AML-193 (cell line): ENCODE data around the gene TICRR.

Experiments
- DNase-seq, 2 experiments: peaks; one replicate each; lab custom pipeline; 2025; lab: John Stamatoyannopoulos, UW

The TICRR gene

DNA sequence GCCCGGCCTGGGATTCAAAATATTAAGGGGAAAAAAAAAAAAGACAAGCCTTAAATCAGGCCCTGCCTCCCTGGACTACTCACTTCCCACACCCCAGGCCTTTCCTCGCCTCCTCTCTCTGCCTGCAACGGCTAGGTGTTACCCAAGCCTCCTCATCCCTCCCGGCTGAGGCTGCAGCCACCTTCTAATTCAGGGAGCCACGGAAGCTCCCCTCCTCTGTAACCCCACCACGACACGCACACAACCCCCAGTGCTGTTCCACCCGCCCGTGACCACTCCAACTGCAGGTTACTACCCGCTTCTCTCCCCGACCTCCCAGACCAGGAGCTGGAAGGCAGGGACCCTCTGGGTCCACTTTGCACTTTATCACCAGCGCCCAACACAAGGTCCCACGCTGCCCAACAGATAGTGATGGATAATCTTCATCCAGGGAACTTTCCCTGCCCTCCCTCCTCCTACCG is 79.1 kb downstream of the TICRR start:
- no peak for DNase-seq

DNA sequence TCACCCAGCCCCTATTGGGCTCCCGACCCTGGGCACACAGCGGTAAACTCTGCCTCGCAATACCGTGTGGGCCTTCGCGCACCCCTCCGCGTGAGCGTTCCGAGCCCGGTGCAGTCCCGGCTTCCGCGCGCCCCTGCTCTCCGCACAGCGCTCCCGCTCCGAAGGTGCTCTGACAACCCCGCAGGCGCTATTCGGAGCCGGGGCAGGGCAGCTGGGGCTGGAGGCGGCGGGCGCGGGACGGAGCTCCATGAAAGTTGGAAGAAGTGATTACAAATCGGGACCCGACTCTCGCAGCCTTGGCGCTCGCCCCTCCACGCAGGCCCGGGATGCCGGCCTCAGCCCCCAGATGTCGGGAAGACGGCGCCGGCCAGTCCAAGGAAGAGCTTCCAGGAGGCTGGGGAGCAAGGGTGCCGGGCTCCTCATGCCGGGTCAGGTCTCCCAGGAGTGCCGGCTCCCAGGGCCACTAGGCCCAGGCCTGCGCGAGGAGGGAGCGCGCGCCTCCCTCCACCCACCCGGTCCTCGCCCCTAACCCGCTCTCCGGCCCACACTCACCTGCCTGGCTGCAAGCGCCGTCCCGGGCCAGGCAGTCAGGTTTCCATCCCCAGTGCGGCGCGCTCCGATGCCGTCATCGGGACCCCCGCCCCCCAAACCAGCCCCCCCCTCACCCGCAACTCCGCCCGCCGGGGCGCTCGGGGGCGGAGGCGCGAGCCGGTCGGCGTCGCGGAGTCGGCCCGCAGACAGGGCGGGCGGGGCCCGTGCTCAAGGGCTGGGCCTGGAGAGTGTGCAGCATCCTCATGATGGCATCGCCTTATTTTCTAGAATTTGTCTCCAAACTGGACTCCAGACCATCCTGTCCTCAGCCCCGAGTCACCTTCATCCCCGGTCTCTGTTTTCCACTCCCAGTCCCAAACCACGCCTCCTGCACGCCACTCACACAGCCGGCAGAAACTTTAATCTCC is 79.9 kb downstream of the TICRR start, which contains the start of gene KIF7:
TSS of gene KIF7 (minus strand) at position 621 of the 959 bp plus-strand sequence. CDS start 2,537 bp downstream, outside the sequence.
- DNase-seq = no peak

DNA sequence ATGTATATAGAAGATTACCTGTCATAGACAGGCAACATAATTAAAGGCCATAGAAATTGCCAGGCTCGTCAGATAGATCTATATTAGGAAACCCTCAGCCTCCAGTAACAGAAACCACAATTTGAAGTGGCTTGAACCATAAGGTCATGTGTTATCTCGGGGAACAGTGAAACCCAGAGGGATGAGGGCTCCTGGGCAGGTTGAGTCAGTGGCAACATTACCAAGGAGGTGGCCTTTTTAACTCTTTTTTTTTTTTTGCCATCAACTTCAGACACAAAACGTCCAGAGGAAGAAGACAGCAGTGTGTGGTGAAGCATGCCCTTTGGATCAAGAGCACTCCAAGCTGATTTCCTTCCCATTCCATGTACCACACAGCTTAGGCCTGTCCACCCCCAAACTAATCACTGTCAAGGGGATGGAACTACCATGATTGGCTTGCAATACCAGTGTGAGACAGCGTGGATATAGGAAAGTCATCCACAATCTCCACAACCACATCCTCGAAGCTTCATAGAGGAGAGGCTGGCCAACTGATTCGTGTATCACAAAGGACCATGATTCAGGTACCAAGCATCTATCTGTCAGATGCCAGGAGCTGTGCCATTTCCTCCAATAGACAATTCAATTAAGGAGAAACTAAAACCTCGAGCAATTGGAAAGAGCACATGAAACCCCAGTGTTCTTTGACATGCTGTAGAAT is 81.0 kb downstream of the TICRR start:
- no peak for DNase-seq

DNA sequence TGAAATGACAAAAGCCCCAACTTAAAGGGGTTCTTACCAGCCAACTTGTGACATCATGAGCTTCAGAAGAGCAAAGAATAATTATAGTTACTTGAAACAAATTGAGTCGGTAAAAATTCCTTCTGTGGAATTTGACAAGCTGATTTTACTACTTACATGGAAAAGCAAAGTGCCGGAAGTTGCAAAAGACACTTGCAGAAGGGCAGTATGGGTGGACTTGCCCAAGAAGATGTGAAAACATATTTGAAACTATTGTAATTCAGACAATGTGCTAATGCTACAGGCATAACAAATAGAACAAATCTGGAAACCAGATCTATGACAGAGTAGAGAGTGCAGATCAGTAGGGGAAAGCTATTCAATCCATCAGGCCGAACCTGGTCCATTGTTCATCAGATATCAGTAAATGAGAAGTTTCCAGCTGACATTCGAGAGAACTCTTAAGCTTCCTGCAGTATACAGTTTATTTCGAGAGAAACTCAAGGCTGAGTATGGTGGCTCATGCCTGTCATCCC is 82.5 kb downstream of the TICRR start:
- no peak for DNase-seq

DNA sequence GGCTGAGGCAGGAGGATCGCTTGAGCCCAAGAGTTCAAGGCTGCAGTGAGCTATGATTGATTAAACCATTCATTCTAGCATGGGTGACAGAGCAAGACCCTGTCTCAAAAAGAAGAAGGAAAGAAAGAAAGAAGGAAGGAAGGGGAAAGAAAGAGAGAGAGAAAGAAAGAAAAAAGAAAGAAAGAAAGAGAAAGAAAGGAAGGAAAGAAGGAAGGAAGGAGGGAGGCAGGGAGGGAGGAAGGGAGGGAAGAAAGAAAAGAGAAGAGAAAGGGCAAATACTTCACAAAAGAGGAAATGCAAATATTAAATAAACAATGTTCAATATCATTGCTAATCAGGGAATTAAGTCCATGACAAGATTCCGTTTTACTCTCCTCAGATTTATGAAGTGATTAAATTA is 84.0 kb downstream of the TICRR start:
- DNase-seq = no peak

DNA sequence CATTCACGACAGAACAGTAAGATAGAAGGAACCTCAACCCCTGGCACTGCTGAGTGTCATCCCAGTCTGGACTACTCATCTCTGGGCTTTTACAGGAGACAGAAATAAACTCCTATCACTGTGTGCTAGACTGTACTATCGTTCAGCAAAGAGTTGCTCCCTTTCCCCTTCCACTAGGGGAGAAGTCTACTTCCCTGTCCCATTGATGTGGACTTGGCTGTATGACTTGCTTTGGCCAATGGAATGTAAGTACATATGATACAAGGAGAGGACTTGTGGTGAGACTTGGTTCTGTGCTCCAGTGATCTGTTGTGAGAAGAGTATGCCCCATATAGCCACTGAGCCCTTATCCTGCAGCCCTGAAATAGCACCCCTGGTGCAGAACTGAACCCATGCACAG is 85.3 kb downstream of the TICRR start:
- DNase-seq = no peak

DNA sequence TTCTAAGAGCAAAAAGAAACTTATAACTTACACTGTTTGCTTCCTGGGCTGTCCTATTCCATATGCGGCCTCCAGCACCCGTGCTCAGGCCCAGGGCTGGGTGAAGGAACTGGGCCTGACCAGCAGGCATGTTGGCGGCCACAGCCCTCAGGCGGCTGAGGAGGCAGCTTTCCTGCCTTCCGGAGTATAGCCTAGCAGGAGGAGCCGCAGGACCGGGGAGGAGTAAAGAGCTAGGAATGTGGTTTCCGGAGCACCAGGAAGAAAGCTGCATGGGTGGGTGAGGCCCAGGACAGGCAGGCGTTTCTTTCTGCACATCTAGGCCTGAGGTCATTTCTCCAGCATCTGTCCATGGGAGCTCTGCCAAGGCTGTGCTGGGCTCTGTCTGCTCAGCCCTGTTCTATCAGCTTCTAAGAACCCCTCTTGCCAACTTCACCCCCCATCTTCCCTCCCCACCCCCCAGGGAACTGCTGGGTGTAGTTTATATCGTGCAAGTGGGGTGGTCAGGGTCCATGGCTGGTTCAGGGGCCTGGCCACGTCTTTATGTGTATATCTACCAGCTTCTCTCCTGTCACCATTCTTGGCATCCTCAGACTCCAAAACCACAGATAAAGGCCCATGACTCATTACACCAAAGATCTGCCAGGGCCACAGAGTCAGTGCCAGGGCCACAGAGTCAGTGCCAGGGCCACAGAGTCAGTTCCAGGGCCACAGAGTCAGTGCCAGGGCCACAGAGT is 87.8 kb downstream of the TICRR start:
- DNase-seq = no peak

DNA sequence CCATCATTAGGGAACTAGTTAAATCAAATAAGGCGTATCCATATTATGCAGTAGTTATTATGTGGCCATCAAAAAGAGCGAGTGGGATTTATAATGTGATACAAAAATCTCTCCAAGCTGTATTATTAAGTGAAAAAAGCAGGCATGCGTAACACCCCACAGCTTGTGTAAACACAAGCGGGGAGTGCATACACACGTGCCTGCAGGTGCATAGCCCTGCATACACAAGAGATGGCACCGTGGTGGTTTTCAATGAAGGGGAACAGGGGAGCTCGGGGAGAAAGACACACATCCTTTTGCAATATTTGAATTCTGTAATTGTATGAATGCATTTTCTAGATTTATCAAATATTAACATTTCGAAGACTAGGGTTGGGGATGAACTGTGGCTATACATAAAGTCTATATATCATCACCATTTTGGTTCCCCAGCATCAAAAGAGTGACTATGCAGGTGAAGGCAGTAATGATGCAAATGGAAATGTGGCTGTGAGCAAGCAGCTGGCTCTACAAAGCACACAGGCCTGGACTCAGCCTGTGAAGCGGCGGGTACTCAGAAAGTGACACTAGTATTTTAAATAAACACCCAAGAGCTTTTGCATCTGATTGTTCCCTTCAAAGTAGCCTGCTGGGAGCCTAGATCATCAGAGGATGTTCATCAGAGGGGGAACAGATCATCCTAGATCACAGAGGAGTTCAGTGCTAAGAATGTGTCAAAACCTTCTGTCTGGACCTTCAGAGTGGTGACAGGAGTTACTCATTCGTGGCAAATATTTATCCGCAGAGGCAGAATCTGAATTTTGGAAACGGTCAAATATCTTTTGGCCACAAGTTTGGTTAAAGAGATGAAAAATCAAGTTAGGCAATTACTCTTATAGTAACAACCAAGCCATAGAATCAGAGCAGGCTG is 89.4 kb downstream of the TICRR start:
- no peak for DNase-seq

DNA sequence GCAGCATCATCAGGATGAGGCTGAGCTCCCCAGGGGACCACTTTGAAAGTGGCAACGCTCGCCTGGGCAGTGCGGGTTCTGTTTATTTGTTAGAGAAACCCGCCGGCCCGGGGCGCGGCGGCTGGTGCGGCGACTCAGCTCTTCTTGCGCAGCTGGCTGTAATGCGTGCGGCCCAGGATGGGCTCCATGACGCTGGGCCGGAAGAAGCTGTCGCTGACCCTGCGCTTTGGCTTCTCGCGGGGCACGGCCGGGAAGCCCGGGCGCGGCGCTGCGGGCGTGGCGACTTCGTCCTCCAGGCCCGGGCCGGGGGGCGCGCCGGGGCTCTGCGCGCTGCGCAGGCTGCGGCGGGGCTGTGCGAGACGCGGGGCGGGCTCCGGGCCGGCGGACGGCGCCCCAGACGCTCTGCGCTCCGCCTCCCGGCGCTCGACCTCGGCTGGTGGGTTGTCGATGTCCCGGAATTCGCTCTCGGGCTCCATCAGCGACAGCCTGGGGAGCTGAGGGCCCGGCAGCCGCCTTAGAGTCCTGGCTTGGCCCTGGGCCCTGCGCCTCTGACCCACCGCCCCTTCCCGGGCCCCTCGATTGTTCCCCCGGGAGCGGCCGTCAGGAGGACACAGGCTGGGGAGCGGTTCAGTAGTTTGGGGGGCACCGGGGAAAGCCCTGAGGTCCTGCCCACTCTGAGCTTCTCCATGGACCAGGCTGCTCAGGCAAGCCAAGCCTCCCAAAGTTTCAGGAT is 90.3 kb downstream of the TICRR start:
- no peak for DNase-seq

DNA sequence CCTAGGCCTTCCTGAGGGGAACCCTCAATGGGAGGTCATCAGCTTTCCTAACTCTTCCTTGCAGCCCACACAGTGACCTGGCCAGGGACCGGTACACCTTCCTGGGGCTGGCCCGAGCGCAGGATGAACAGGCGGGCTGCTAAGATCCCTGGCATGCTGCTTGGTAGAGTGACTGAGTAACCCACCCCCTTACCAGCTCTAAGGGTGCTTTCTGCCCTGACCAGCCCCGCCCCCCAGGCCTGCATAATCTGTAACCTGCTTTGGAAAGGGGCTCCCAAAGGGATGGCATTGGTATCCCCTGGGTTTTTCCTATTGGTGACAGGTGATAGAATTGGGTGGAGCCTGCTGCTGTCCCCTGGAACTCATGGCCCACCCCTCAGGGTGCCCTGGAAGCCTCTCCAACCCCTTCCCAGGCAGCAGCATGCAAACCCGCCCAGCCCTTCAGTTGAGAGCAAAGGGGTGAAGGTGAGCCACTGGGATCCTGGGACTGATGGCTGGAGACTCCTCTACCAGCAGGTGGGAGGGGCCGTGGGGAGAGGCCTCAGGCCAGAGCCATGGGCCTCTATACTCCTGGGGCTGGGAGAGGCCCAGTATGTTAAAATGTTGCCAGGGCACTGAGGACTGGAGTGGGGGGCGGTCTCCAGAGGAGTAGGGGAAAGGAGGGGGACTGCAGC is 91.1 kb downstream of the TICRR start:
- DNase-seq = no peak

DNA sequence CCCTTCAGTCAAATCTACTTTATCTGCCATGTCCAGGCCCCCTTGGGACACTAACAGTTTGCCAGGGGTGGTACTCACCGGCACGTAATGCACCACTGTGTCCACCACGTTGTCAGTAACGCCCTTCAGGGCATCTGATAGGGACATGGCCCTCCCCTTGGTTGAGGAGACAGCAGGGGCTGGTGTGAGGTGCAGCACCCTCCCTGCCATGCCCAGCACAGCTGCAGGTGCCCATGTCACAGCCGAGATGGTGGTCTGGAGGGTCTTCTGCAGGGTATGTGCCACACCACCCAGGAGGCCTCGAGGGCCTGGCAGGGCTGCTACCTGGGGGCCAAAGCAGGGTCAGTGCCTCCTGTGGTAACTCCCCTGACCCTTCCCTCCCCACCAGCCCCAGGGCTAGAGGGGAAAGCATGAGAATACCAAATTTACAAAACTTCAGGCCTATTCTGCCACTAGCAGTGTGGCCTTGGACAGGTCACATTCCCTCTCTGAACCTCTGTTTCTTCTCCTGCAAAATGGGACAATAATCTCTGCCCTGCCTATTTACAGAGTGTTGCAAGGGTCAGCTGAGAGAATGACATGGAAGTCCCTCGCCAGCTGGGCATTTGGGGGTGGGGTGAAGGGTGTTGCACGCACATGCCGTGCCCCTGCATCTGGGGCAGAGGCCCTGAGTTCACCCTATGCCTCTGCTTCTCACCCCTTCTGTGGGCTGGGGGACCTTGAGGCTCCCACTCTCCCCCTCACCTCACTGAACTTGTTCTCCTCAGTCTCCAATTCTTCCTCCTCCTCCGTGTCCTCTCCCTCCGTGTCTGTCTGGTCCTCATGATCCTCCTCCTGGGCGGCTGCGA is 91.8 kb downstream of the TICRR start:
- no peak for DNase-seq

DNA sequence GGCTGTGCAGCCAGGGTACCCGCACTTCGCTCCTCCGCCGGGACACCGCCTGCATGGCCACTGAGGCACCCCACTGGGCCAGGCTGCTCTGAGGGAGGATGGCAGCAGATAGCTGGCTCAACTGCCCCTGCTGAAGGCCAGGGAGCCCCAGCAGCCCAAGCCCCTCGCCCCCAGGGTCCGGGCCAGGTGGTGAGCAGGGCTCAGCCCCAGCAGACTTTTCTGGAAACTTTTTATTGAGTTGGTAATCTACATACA is 92.4 kb downstream of the TICRR start:
- no peak for DNase-seq

DNA sequence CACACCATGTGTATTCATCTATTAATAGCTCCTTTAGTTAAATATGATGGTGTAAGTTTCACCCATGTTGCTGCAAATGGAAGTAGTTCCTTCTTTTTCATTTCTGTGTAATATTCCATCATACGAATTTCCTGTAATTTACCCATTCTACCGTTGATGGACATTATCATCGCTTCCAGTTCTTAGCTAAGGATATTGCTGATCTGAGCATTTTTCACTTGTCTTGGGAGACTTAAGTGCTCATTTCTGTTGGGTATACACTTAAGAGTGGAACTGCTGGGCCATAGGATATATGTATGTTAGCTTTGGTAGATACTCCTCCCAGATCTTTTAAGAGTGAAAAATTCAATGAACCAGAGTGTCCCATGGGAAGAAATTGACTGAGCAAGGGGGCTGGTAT is 92.9 kb downstream of the TICRR start:
- DNase-seq = no peak

DNA sequence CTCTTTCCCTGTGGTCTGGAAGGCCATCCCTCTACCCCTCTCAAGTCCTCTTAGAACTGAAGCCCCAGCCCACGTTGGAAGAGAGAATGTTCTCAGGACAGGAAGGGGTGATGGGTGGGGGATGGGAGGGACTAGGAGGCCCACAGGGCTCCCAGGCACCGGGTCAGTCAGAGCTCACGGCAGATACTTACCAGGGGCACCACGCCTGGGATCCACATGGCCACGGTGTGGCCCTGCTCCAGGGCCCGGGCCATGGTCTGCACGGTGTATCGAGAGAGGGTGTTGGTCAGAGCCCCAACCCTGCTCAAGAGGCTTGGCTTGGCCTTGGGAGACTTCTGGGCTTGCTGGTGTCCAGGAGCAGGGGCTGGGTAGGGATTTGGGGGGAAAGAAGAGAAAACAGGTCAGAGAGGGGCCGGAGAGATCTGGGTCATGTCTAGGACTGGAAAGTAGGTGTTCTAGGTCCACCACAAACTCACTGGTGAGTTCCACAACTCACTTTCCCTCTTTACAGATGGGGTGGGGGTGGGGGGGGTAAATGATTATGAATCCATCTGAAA is 94.1 kb downstream of the TICRR start:
- DNase-seq = no peak

DNA sequence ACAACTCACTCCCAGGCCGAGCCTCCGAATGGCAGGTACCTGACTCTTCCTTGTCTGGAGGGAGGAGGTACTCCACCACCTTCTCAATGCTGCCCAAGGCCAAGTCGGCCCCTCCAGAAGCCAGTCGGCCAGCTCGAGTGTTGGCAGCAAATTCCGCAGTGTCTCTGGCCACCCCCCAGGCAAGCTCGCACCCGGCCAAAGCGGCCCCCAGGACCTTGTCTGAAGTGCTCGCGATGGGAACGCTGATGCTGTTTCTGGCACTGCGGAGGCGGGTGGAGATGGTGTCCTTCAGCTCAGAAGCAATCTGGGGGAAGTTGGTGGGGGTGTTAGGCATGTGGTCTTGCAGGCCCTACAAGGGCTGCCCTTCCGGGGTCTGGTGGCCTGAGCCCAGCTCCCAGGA is 94.7 kb downstream of the TICRR start:
- DNase-seq = no peak

DNA sequence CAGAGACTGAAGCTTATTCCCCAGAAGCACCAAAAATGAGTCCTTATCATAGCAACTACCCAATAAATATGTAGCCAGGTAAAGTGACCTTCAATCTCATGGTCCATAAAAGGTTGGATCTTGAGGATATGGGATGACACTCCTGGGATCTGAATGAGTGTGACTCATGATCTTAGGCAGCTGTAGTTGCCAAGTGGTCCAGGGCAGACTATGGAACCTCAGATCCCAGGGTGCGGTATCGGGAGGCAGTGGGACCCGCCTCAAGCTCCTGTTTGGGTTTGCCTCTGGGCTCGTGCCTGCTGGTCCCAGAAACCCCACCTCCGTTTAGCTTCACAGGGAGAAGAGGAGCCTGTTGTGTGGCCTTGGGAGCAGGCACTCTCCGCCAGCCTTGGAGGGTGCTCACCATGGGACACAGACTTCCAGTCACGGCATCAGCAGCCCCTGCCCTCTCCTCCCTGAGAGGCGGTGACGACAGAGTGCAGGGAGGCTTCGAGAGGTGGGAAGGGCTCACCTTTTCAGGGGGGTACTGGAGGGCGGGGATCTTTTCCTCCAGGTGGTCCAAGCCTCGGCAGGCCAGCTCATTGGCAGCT is 95.8 kb downstream of the TICRR start:
- DNase-seq = no peak

DNA sequence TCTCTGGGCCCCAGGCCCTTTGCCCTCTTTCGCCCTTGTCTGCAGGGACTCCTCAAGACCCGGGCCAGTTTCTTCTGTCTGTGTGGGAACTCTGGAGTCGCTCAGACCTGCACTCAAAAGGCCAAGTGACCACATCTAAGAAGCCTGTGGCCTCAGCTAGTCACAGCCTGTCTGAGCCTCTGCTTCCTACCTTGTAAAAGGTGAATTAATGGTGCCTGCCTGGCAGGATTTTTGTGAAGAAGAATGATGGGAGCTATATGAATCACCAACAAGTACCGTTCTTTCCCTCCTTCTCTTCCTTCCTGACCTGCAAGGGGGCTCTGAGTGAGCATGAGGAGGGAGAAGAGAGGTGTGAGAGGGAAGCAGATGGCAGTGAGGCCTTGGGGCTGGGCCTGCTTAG is 96.4 kb downstream of the TICRR start:
- DNase-seq = no peak
